GM18517 (cell line): ENCODE measurements around the gene TMPRSS6.
"Not testable (repeated sequence)": the region's sequence is repeated elsewhere in the genome, so short reads cannot be mapped to it uniquely, and the experiment has no call there.

ENCODE experiments used
- ATAC-seq: cut with Tn5 transposase; IDR thresholded peaks from one replicate; pipeline ENCODE4 v1.9.1; 2021; ENCODE audit warnings: mild to moderate bottlenecking, moderate library complexity; ENCODE audit not compliant: unreplicated experiment

The TMPRSS6 gene

DNA sequence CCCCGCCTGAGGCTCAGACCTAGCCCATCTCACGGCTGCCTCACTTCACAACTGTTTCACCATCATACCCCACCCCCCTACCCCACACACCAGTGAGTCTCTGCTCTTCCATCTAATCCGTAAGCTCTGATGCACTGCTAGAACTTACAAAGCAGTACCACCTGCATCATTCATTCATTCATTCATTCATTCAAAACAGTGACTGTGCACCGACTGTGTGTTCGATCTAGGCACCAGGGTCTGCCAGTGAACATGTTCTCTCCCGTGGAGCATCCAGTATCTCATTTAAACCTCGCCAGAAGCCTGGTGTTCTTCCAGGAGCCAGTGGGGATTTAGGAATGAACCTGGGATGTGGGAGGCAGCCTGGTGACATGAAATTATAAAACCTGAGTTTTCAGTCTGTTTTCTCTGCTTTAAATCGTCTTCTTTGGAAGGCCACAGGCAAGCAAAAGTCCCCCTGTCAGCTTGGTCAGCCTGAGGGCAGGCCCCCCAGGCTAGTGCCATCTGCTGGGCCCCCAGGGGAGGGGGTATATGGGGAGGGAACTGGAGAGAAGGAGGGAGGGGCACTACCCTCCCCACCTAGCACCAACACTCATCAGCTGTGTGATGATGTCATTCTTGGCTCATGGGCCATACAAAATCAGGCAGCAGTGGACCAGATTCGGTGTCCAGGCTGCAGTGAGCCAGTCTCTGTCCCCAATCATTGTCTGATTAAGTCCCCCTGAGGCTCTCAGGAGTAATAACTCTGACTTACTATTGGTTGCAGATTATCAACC is 18.4 kb downstream of the TMPRSS6 start:
- ATAC-seq: no peak

DNA sequence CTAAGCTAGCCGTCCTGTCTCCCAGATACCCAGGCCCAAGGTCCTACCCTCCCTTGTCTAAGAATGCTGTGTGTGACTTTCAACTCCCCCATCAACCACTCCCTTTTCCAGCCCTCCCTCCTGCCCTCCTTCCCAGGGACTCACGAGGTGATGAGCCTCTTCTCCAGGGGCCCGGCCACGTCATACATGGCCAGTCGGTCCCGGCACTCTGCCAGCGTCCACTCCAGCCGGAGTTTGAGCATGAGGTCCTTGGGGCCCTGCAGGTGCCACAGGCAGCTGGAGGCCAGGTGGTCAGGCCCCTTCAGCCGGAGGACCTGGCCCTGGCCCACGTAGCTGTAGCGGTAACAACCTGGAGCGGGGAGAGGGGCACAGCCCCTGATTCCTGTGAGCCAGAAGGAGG is 20.1 kb downstream of the TMPRSS6 start:
- ATAC-seq: no peak

DNA sequence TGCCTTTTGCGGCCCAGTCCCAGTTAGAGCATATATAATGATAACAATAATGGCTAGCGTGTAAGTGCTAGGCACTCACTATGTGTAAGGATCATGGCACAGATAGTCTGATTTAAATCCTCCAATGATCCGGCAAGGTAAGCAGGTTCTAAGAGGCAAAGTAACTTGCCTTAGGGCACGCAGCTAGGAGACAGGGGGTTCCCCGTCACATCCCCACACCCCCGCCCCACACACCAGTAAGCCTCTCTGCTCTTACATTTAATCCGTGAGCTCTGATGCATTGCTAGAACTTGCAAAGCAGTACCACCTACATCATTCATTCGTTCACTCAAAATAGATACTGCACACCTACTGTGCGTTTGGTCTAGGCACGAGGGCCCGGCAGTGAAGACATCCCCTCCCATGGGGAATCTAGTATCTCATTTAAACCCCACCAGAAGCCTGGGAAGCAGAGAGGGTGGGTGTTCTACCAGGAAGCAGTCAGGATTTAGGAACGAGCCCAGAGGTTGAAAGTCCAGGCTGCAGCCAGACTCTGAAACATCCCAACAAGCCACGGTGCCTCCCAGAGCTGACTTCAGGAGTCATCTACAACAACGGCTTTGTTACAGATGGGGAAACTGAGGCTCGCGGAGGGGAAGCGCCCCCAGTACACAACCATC is 20.6 kb downstream of the TMPRSS6 start:
- no peak for ATAC-seq

DNA sequence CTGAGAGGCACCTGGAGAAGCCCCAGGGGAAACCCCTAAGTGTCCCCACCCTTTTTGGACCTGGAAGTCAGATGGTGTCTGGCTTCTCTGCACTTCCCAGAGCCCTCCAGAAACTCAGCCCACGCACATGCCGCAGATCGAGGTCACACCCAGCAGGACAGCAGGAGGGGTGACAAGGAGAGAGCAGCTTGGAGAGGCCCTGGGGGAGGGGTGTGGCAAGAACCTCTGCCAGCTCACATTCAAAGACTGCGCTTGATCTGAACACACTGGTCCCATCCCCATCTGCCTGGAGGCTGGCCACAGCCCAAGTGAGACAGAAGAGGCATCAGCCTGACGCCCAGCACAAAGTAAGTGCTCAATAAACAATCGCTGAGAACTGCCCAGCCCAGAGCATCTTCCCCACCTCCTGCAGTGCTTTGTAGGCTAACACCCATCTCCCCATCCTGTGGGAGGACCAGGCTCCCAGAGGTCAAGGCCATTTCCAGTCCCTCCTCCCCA is 21.4 kb downstream of the TMPRSS6 start:
- ATAC-seq: no peak

DNA sequence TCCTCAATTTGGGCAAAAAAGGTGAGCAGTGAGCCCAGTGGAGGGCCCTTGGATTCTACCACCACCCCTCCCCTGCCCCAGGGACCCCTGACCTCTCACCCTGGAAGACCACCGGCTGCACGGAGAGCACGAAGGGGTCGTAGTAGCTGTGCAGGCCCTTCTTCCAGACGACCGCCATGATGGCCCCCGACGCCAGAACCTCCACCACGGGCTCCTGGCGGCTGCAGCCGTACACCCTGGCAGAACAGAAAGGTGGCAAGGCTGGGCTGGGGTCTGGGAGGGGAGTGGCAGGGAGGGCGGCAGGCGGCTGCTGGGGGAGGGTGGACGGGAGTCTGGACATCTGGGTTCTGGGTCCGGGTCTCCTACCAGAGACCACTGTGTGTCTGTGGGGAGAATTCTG is 23.3 kb downstream of the TMPRSS6 start:
- ATAC-seq: no peak

DNA sequence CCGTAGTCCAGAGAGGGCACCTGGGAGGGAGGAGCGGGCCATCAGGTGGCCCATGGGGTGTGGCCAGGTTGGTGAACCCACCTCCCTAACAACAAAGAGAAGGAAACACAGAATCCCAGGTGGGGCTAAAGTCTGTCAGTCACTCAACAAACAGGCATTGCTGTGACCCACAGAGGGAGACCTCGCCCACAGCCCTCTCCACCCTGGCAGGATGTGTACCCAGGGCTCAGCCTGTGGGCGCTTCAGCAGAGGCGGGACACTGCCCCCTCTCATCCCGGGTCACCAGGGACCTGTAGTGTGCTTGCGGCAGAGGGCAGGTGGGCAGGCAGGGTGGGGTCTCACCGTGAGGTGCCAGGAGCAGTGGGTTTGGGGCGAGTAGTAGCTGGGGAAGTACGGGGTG is 25.1 kb downstream of the TMPRSS6 start:
- ATAC-seq: no peak

DNA sequence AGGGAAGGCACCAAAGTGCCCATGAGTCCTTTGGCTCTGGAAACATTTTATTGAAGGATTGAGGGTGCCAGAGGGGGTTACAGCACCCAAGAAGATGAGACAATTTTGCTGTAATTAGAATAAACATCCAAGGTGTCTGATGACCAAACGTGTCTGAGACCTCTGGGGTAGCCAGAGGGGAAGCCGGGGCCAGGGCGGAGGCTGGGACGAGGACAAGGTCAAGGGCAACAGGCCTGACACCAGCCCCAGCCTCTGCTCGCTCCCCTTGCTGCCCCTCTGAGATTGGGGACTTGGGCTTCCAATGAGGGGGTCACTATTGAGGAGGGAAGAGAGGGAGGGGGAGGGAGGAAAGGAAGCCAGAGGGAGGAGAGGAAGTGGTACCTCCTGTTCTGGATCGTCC is 25.6 kb downstream of the TMPRSS6 start:
- no peak for ATAC-seq

DNA sequence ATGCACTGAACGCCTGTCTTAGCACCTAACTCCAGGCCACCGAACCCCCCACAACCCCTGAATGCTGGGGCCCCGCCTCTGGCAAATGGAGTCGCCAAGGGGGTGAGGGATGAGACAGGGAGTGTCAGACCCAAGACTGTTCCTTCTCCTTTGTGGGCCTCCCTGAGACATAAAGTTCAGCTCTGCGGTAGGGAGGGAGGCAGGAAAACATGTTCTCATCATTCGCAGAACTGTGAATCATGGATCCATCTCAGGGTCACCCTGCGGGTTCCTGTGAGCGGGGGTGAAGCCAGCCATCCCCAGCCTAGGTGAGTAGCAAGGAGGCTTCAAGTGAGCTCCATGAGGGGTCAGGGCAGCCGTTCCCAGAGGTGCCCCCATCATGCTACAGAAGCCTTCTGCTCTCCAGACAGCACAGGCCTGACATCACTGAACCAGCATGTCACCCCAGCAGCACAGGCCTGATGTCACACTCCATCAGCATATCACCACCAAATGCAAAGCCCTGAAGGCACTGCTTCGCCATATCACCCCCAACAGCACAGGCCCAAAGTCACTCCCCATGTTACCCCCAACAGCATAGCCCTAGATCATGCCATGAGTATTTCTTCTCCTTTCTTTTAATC is 27.2 kb downstream of the TMPRSS6 start:
- no peak for ATAC-seq

DNA sequence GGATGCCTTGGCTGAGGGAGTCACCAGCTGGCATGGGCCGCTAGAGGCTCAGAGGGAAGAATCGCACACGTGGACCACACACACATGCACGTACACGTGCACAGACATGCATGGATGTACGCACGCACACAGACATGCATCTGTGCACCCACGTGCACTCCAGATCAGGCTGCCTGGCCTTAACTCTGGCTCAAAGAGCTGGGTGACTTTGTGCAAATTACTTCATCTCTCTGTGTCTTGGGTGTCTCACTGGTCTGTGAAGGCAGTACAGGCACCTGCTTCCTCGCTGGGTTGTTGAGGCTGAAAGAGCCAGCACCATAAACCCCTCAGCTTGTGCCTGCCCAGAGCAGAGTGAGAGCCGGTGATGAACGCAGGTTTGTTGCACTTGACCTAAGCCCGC is 28.7 kb downstream of the TMPRSS6 start:
- no peak for ATAC-seq

DNA sequence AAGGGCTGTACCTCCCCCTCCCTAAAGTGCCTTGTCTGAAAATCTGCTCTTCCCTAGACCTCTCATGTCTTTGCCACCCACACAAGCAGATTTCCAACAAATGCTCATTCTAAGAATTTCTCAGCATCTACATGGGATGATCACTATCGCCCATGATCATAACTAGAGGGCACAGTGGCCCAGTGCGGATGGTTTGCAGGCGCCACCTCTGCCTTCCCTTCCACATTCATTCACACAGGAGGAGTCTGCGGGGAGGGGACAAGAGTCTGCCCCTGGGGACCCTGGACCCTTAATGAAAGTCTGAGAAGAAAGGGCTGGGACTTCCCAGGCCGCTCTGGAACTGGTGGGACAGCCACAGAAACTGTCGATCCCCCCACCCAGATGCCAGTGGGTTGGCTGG is 29.1 kb downstream of the TMPRSS6 start:
- ATAC-seq: no peak

DNA sequence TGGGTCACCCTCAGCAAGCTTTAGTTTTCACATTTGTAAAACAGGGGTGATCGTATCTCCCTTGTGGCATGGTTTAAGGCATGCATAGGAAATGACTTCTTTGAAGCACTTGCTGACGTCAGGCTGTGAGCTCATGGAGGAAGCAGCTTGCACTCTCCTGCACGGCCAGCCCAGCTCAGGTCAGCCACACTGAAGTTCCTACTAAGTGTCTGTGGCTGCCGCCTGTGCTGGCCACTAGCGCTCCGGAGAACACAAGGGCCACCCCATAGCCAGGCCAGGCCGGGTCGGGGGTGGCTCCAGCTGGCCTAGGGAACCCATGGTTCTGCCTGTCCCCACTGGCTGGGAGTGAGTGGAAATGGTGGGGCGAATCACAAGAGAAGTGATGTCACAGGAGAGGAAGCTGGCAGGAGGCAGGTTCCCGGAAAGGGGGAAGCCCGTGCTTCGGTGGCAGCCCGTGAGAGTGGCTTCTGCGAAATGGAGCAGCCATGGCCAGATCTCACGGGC is 29.8 kb downstream of the TMPRSS6 start:
- no peak for ATAC-seq

DNA sequence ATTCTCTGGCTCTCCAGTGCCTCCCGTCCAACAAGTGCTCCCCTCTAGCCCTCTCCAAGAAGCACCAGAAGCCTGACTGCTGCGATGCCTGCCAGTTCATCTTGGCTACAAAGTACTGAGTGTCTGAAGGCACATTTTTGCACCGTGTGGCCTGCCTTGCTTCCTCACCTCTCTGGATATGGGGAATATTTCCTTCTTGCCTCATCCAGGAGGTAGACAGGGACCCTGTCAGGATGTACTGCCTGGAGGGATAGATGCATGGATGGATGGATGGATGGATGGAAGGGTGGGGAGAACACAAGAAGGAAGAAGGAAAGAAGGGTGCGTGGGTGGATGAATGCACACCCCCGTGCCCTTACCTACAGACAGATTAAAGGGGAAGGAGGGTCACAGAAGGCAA is 30.4 kb downstream of the TMPRSS6 start:
- ATAC-seq: no peak

DNA sequence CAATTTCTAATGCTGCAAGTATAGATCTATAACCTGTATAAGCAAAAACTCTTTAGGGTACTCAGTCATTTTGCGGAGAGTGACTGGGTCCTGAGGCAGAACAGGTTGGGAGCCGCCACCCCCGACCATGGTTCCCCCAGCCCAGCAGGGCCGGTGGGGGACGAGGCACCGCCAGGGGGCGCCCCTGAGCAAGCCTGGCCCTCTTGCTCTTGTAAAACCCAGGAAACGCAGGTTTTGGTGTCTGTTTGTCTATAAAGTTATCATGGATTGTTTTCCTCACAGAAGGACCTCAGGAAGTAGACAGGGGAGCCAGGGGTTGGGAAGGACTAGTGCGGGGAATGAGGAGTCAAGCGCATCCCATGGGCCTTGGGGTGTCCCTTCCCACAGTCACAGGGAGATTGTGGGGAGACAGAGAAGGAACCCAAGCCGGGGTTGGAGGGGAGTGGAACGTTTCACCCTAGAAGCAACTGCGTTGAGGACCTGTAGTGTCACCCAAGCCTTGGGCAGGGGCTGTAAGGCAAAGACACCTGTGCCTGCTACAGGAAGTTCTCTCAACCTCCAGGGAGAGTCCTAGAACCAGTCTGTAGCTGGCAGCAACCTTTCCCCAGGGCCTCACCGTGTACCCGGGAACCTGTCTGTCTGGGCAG is 31.6 kb downstream of the TMPRSS6 start:
- ATAC-seq: no peak

DNA sequence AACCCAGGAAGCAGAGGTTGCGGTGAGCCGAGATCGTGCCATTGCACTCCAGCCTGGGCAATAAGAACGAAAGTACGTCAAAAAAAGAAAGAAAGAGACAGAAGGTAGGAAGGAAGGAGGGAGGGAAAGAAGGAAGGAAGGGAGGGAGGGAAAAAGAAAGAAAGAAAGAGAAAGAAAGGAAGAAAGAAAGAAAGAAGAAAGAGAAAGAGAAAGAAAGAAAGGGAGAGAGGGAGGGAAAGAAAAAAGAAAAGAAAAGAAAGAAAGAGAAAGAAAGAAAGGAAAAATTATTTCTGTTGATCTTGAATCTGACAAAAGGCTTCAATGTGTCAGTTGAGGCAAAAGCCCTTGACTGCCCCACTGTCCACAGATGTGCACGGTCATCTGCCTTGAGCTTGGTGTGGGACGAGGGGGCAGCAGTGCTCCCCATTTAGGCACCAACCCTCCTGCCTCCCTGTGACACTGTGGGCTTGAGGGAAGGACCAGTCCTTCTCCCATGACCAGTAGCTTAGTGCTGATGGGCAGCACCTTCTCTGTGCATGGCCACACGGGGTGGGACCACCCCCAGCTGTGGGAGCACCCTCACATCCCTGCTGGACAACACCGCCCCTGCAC is 33.6 kb downstream of the TMPRSS6 start:
- ATAC-seq: no peak

DNA sequence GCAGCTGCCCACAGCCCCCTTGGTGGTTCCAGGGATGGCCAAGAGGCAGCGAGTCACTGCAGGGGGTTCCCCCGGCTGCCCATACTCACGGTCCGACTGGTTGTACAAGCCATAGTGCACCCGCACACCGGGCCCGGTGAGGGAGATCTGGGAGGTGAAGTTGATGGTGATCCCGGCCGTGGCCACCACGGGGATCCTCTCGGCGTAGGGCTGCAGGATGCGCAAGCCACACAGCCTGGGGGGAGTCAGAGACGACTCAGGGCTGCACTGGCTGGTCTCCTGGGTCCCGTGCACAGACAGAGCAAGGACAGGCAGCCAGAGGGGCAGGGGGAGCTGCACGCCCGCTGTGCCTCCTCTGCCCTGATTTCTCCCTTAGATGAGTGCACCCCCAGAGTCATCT is 34.5 kb downstream of the TMPRSS6 start:
- no peak for ATAC-seq

DNA sequence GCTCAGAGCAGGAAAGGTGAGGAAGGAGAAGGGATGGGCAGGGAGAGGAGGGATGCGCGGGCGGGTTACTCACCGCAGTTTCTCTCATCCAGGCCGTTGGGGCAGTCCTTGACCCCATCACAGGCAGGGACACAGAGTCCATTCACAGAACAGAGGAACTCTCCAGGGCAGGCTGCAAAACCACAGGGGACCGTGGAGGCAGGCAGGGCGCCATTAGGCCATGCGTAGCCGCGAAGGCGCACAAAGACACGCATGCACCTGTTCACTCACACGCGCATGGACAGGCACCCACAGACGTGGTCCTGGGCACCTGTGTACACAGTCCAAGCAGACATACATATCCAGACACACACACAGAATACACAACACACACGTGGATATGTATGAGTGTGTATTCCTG is 35.0 kb downstream of the TMPRSS6 start:
- no peak for ATAC-seq

DNA sequence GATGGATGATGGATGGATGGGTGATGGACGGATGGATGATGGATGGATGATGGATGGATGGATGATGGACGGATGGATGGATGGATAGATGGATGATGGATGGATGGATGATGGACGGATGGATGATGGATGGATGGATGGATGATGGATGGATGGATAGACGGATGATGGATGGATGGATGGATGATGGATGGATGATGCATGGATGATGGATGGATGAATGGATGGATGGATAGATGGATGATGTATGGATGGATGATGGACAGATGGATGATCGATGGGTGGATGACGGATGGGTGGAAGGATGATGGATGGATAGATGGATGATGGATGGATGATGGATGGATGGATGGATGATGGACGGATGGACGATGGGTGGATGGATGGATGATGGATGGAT is 36.8 kb downstream of the TMPRSS6 start:
- no peak for ATAC-seq

DNA sequence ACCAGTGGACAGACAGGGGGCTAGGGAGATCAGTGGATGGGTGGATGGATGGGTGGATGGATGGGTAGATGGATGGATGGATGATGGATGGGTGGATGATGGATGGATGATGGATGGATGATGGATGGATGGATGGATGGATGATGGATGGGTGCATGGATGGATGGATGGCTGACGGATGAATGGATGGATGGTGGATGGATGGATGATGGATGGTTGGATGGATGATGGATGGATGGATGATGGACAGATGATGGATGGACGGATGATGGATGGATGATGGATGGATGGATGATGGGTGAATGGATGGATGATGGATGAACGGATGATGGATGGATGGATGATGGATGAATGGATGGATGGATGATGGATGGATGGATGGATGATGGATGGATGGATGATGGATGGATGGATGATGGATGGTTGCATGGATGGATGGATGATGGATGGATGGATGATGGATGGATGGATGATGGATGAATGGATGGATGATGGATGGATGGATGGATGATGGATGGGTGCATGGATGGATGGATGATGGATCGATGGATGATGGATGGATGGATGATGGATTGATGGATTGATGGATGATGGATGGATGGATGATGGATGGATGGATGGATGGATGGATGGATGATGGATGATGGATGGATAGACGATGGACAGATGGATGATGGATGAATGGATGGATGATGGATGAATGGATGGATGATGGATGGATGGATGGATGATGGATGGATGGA is 37.5 kb downstream of the TMPRSS6 start:
- ATAC-seq: not testable (repeated sequence)

DNA sequence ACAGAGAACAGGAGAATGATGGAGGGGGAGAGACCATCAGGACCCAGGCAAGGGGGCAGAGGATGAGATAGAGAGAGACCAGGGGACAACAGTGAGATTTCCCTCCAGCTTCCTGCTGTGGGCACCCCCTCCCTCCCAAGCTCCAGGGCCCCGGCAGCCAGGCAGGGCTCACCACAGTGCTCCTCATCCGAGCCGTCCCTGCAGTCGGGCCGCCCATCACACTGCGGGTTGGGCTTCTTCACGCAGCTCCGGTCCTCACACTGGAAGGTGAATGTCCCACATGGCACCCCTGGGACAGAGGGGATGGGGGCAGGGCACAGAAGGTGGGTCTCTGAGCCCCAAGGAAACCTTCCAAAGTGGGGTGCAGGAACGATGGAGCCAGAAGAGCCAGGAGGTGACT is 38.8 kb downstream of the TMPRSS6 start:
- no peak for ATAC-seq

DNA sequence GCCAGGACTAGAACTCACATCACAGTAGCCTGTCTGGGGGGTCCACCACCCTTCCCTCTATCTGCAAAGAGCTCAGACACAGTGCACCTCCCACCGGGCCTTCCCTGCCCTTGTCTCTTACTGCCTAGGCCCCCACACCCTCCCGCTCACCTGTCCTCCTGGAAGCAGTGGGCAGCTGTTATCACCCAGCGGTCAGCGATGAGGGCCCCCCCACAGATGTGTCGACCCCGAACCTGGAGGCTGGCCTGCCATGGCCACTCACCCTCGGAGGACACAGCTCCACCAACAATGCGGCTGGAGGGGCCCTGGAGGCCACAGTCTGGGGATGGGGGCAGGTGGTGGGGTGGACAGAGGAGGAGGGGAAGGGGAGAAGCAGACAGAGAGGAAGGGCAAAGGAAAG is 39.2 kb downstream of the TMPRSS6 start:
- ATAC-seq: no peak
